IPS-18c (cell line): Measurements from ENCODE around the gene CAMK1D.
"Not testable (repeated sequence)": the region's sequence is repeated elsewhere in the genome, so short reads cannot be mapped to it uniquely, and the experiment has no call there.

ENCODE experiments used
- H3K4me3 ChIP-seq: 2 replicates; pipeline ENCODE4 v1.7.0; 2013; ENCODE audit warnings: low read depth, mild to moderate bottlenecking, low read length, moderate library complexity; ENCODE audit not compliant: insufficient read depth
- H3K9me3 ChIP-seq: one replicate; pipeline ENCODE4 v1.6.1; 2013; ENCODE audit warnings: mild to moderate bottlenecking, low read length, moderate library complexity; ENCODE audit not compliant: control insufficient read depth, insufficient read depth

Gene CAMK1D

DNA sequence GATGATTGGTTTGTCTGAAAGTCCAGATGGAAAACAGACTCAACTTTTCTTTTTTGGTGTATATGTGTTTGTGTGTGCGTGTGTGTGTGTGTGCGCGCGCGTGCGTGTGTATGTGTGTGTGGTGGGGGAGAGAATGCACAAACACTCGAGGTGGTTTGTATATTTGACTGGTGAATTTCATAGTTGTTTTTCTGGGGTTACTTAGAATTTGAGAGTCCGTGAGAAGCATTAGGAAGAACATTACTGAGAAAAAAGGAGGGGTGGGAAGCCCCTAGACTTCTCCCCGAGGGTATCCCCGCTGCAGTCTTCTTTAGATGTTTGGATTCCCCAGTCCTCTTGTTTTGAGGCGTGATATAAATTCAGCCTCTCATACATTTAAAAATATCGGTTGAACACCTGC lies 6.0 kb downstream of the CAMK1D start:
- no peaks in the 10 kb centered on the region for H3K9me3 ChIP-seq
- H3K4me3 ChIP-seq: no peak overlapping the region

DNA sequence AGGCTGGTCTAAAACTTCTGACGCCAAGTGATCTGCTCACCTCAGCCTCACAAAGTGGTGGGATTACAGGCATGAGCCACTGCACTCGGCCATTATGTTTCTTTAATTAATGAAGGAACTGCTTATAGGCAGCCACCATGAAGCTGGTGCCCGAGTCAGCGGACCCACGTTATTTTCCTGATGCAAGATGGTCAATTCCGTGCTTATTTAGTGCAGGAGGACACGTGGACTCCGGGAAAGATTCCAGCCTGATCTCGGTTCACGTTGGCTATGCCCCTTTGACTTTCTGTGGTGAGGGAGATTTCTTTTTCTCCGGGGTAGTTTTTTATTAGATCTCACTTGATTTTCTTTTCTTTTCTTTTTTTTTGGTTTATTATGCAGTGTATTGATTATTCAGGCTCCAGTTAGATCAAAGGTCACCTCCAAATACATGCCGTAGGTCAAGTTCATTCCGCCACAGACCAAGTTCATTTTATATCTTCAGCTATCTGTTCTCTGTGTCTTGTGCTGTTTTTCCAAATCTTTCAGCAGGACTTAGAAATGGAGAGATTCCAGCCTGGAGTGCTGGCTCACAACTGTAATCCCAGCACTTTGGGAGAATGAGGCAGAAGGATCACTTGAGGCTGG lies 8.3 kb downstream of the CAMK1D start:
- no peaks in the 10 kb centered on the region for H3K9me3 ChIP-seq
- H3K4me3 ChIP-seq: no peak overlapping the region

DNA sequence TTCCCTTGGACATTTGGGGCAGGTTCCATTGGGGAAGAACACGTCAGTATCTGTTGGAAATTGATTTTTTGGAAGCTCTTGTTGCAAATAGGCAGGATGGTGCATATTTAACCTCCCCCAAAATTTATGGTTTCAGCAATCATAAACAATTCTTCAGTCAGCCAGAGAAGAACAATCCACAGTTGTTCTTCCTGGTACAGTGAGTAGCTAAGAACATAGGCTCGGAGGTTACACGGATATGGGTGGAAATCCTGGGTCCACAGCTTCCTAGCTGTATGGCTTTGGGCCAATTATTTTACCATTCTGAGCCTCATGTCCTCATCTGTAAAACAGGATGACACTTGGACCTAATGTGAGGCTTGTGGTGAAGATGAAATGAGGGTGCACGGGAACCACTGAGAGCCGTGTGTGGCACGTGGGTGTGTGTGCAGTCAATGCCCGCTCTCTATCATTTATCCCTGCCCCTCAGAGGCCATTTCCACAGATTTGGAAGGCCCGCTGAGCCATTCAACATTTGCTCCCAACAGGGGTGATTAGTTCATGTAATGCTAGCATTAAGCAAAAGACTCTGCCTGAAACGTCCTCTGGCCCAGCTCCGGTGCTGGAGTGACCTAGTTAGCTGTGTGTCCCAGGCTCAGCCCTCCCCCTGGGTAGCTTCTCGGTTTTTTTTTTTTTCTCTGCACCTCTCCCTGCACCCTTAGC lies 9.7 kb downstream of the CAMK1D start:
- Histone ChIP-seq H3K9me3 (no peaks in the 10 kb centered on the region), H3K4me3 (no peak overlapping the region)

DNA sequence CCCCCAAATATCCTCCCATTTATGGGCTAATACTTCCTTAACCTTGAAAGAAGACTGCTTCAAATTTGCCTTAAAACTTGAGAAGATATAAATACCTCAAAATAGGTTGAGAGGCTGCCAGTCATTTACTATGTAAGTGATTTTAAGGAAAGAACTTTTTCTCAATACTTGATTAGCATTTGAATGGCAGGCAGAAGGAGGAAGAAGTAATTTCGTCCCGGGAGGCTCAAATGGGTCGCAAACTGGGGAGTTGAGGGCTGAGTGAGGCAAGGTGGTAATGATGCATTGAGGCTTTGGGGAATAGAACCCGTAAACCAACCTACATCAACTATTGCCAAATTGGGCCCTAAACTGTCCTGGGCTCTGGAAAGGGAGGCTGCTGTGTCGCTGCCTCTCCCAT lies 11.1 kb downstream of the CAMK1D start:
- H3K4me3 ChIP-seq: no peak overlapping the region
- no peaks in the 10 kb centered on the region for H3K9me3 ChIP-seq

DNA sequence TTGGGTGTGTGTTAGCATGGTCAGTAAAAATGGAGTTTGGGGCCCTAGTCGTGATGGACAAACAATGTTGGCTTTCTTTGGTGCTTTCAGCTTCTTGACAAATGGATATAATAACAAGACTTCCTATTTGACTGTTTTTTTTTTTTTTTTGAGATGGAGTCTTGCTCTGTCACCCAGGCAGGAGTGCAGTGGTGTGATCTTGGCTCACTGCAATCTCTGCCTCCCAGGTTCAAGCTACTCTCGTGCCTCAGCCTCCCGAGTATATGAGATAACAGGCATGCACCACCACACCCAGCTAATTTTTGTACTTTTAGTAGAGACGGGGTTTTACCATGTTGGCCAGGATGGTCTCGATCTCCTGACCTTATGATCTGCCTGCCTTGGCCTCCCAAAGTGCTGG lies 11.8 kb downstream of the CAMK1D start:
- not testable (repeated sequence) for H3K4me3 ChIP-seq, H3K9me3 ChIP-seq

DNA sequence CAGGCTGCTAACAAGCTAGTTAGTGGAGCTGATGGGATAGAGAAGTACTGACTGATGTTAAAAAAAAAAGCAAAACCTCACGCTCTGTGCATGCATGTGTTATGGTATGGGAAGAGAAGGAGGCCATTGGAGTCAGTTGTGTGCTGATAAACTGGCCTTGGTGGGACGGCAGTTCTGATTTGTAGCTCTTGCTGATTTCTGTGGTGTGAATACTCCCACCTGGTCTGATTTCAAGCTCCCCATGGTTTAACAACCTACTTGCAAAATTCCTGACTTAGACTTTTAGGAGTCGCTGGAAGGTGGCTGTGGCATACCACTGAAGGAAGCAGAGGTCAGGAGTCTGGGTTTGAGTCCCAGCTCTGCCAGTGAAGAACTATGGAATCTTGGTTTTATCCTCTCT lies 15.2 kb downstream of the CAMK1D start:
- Histone ChIP-seq H3K9me3 (no peaks in the 10 kb centered on the region), H3K4me3 (no peak overlapping the region)

DNA sequence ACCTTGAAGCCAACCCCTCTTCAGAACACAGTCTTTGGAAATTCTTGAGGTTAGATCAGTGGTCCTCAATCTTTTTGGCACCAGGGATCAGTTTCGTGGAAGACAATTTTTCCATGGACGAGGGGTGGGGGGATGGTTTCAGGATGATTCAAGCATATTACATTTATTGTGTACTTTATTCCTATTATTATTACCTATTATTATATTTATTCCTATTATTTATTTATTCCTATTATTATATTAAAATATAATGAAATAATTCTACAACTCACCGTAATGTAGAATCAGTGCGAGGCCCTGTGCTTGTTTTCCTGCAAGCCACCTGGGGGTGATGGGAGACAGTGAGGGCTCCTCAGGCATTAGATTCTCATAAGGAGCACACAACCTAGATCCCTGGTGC lies 17.9 kb downstream of the CAMK1D start:
- Histone ChIP-seq H3K9me3 (no peaks in the 10 kb centered on the region), H3K4me3 (no peak overlapping the region)

DNA sequence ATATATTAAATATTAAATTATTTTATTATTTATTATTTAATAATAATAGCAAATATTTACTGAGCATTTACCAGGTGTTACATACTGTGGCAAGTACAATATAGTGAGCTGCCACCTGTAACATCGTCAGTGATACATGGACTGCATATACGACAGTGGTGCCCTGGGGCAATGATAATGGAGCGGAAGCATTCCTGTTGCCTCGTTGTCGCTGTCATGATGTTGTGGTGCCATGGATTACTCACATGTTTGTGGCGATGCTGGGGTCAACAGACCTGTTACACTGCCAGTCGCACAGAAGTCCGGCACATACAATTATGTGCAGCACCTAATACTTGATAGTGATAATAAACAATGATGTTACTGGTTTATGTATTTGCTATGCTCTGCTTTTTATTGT lies 20.6 kb downstream of the CAMK1D start:
- Histone ChIP-seq H3K4me3 (no peak overlapping the region), H3K9me3 (no peaks in the 10 kb centered on the region)

DNA sequence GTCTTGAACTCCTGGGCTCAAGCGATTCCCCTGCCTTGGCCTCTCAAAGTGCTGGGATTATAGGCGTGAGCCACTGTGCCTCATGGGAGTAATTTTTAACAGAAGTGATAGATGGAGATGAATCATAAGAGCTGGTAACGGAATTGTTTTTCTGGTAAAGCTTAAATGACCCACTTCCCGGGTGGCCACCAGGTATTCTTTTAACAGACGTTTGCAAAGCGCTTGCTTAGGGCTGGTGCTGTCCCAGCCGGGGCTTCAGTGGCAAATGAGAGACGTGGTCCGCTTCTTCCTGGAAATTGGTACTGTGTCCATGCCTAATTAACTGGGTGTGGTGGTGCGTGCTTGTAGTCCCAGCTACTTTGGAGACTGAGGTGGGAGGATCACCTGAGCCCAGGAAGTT lies 23.5 kb downstream of the CAMK1D start:
- Histone ChIP-seq H3K4me3 (no peak overlapping the region), H3K9me3 (no peaks in the 10 kb centered on the region)

DNA sequence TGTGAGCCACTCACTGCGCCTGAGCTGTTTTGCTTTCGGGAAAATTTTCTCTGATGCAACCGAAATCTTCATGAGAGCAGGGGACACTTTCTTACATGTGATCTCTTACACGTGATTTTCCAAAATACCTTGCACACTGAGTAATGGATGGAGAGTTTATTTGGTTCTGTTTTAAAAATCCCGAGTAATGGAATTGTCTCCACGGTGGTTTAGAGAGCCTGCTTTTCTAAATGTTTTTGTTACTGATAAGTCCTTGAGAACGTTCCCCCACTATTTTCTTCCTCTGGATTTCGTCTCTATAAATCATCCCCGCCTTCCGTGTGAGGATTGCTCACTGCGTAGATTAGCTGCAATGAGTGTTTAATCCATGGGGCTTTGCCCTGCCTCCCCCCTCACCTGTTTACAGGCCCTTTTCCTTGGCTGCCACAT lies 25.7 kb downstream of the CAMK1D start:
- Histone ChIP-seq H3K9me3 (no peaks in the 10 kb centered on the region), H3K4me3 (no peak overlapping the region)

DNA sequence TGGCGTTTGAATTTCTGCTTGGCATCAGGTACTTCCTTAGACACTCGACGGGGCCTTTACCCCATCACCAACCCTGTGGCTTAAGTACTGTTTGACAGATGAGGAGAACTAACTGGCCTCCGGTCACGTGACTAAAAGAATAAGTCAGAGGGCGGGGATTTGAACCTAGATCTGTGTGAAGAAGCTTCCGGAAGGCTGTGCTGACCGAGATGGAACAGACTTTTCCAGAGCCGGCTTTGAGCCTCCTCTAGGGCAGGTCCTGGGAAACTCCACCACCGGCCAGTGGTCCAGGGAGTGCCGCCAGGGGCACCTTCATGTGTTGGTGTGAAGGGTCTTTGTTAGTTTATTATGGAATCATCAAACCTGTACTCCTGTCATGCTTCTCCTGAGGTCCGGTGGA lies 26.9 kb downstream of the CAMK1D start:
- no peak overlapping the region for H3K4me3 ChIP-seq
- H3K9me3 ChIP-seq: no peaks in the 10 kb centered on the region

DNA sequence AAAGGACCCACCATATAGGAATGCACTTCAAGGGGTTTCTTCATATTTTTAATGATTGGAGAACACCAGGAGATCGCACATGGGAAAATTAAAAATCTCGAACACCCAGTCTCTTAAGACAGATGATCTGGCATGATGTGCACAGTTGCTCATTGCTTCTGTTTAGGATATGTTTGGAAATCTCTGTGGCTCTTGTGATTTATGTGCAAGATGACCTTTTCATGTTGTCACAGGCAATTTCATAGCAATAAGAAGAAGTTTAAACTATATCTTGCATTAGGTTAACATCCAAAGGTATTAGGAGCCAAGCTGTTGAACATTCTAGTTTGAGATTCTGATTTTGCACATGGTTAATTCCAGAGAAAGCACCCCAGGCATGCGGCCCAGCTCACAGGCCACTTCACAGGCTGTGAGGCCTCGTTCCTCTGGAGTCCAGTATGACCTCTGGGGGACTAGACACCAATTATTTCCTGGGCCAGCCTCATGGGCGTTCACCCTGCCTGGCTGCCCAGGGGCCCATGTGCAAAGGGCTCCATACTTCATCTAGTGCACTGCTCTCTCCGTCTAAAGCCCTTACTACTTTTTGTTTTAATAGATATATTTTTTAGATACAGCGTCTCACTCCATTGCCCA lies 28.4 kb downstream of the CAMK1D start:
- Histone ChIP-seq H3K9me3 (no peaks in the 10 kb centered on the region), H3K4me3 (no peak overlapping the region)

DNA sequence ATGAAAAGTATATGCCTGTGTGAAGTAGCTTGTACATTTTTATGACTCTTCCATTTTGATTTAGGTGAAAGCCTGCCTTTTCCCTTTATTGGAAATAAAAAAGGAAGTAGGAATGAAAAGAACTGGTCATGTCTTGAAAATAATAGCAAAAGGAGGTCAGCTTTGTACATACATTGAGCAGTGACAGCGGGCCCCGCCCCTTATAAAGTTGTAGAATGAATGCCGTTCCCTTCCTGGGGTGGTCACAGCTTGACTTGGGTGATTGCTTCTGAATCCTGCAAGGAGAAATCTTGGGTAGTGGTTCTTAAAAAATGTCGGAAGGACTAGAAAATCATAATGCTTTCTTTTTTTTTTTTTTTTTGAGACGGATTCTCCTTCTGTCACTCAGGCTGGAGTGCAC lies 31.7 kb downstream of the CAMK1D start:
- H3K9me3 ChIP-seq: no peaks in the 10 kb centered on the region

DNA sequence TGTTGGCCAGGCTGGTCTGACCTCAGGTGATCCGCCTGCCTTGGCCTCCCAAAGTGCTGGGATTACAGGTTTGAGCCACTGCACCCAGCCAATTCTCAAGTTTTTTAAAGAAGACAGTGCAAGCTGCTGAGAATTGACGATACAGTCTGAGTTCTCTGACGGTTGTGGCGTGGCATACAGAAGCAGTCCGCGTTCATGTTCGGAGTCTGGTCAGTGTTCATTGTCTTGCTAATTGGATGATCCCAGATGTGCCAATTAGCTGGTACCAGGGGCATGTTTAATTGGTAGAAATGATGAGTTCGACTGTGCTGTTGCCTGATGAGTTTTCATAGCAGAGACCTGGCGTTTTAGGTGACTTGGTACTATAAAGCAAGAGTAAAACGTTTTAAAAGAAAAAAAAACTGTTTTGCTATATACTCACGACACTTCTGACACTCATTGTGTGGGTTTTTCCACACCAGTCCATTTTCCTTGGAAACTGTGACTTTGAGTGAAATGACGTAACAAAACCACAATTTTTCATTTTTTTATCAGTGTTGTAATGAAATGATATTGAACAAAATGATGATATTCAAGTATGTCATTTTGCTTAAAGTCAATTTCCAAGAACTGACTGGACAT lies 32.3 kb downstream of the CAMK1D start:
- H3K9me3 ChIP-seq: no peaks in the 10 kb centered on the region
- H3K4me3 ChIP-seq: no peak overlapping the region

More for the DNA sequence above, 31.7 kb downstream of the CAMK1D start:
- no peak overlapping the region for H3K4me3 ChIP-seq

DNA sequence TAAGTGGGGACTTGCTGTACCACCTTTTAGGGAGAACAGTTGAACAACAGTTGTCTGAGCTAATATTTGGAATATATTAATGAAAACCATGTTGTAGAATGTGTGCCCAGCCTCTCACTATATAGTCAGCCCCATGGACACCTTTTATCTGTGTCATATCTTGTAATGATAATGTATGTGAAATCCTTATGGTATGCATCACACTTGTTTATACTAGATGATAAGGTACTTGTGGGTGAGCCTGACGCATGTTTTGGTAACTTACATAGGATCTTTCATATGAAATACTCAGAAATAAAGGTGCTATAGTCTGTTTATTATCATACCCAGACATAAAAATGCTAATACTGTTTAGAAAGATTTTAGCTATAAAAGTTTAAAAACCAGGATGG lies 32.8 kb downstream of the CAMK1D start:
- Histone ChIP-seq H3K4me3 (no peak overlapping the region), H3K9me3 (no peaks in the 10 kb centered on the region)

DNA sequence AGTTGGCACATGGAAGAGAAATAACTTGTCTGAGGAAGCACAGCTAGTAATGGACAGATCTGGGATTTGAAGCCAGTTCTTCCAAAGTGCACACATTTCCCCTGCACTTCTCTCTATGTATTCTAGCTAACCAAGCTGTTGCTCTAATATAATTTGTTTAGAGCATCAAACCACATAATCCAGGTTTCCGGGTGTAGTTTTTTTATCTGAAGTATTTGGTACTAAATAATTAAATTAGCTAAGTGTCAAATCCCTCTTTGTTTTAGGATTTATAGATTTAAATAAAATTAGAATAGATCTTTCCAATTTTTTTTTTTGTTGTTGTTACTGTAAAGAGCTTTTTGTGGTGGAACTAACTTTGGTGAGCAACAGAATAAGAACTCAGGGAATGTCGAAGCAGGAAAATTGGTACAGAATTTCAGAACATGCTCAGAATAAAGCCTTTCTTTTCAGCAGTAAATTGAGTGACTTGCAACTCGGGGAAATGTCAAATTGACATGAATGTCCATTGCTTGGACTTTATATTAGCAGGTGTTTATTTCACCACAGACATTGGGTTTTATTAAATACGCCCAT lies 33.7 kb downstream of the CAMK1D start:
- no peak overlapping the region for H3K4me3 ChIP-seq
- no peaks in the 10 kb centered on the region for H3K9me3 ChIP-seq

DNA sequence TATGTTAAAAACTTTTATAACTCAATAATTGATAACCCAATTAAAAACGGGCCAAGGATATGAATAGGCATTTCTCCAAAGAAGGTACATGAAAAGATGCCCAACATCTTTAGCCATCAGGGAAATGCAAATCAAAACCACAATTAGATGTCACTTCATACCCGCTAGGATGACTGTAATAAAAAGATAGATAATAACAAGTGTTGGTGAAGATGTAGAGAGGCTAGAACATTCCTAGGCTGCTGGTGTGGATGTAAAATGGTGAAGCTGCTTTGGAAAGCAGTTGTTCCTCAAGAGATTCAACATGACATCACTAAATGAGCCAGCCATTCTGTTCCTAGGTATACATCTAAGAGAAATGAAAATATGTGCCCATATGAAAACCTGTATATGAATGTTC lies 35.6 kb downstream of the CAMK1D start:
- no peaks in the 10 kb centered on the region for H3K9me3 ChIP-seq
- H3K4me3 ChIP-seq: no peak overlapping the region
